GM12878 (cell line): ENCODE measurements around the gene FBXL15. TPM values are rescaled to one million over a fixed set of nuclear protein-coding genes. Genes with fewer than 3 reads are reported as not detected.

ENCODE experiments used
- GABPA ChIP-seq: IDR thresholded peaks from 2 replicates; pipeline ENCODE4 v1.6.1; 2014; ENCODE audit warnings: antibody characterized with exemption, low read depth, mild to moderate bottlenecking, inconsistent platforms
- HCFC1 ChIP-seq: fragments of 150-350 bp; IDR thresholded peaks from 2 replicates; pipeline ENCODE4 v1.6.1; 2014; ENCODE audit warnings: low read length
- HDAC2 ChIP-seq: fragments of 200-600 bp; sonication (generic); IDR thresholded peaks from 2 replicates; pipeline ENCODE4 v1.6.1; 2017
- IRF4 ChIP-seq: IDR thresholded peaks from 2 replicates; pipeline ENCODE4 v1.6.1; 2011; ENCODE audit warnings: low read depth, low read length
- RAD21 ChIP-seq: IDR thresholded peaks from 2 replicates; pipeline ENCODE4 v1.6.1; 2011; ENCODE audit warnings: mild to moderate bottlenecking, low read depth, low read length, moderate library complexity; ENCODE audit not compliant: insufficient read depth
- RELA ChIP-seq: fragments of 450-650 bp; IDR thresholded peaks from 2 replicates; pipeline ENCODE4 v1.8.0; 2014; ENCODE audit warnings: borderline replicate concordance; ENCODE audit not compliant: partially characterized antibody
- SUPT20H ChIP-seq: IDR thresholded peaks from 2 replicates; pipeline ENCODE4 v1.6.1; 2011; ENCODE audit warnings: low read depth, mild to moderate bottlenecking, low read length, moderate library complexity, borderline replicate concordance; ENCODE audit not compliant: control insufficient read depth
- USF2 ChIP-seq: IDR thresholded peaks from 2 replicates; pipeline ENCODE4 v1.6.1; 2011; ENCODE audit warnings: low read depth, low read length, improper control_type of control experiment, borderline replicate concordance
- polyA plus RNA-seq, 11 experiments: library from polyadenylated mRNA; depleted of rRNA in 4 of 11; unstranded in 6 of 11; stranded (reverse) in 5 of 11; fragments of >200 nt; fragmentation: Nextera tagmentation in 4 of 11; fragmentation: Illumina TruSeq in 1 of 11; extraction: Ambion mirVana in 4 of 11; extraction: Trizol in 1 of 11; gene quantifications; 1 replicate in 1 of 11; 2 replicates in 10 of 11; pipeline versions ENCODE4 v1.2.1 to v1.2.3, GENCODE V29; 2011 to 2016; ENCODE audit warnings: inconsistent platforms in 2 of 11, missing spikeins in 2 of 11, low read depth in 1 of 11
- total RNA-seq, 4 experiments: library from RNA; depleted of rRNA in 3 of 4; stranded (reverse); fragments of >200 nt in 3 of 4; fragmentation: Illumina TruSeq in 1 of 4; extraction: Trizol in 1 of 4; gene quantifications; 2 replicates each; pipeline versions ENCODE4 v1.2.1 to v1.2.3, GENCODE V29; 2013 to 2021
- TF ChIP-seq, protein P1 (sequence below): fragments of 150-350 bp; IDR thresholded peaks from 2 replicates; pipeline ENCODE4 v1.6.1; 2016; ENCODE audit warnings: low read depth, low read length

The FBXL15 gene
- total and polyA plus RNA-seq, 10 of the 15 experiments (the other 5 are each of a cell fraction or from before 2014, with no cell fraction given), result 0.13 to 21.3 (median 7.9) TPM

DNA sequence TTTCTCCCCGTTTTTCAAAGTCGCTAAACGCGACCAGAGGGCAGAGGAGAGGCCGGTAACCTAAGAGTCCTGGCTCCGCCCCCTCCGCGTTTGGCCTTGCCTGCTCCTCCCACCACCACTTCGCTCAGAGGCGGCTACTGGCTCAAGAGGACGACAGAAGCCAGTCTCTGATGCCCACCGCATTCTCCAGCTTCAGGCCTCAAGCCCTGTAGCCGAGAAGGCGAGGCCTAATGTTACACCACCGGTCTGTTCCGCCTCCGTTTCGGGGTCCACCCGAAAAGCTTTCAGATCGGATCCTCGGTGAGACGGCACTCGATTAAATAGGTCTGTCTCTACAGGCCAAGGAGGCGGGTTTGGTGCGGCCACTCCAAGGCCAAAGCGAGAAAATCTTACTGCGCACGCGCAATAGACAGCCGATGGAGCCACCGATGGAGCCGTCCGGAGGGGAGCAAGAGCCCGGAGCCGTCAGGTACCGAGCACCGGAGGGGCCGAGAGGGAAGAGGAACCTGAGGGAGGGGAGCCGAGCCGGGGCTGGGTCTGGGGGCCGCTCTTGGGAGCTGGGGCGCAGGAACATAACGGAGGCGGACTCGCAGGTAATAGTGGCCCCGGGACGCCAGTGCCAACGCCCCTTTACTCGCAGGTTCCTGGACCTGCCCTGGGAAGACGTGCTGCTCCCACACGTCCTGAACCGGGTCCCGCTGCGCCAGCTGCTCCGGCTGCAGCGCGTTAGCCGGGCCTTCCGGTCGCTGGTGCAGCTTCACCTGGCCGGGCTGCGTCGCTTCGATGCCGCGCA lies at the start of gene FBXL15 (continued):
- TF ChIP-seq, protein P1, sequence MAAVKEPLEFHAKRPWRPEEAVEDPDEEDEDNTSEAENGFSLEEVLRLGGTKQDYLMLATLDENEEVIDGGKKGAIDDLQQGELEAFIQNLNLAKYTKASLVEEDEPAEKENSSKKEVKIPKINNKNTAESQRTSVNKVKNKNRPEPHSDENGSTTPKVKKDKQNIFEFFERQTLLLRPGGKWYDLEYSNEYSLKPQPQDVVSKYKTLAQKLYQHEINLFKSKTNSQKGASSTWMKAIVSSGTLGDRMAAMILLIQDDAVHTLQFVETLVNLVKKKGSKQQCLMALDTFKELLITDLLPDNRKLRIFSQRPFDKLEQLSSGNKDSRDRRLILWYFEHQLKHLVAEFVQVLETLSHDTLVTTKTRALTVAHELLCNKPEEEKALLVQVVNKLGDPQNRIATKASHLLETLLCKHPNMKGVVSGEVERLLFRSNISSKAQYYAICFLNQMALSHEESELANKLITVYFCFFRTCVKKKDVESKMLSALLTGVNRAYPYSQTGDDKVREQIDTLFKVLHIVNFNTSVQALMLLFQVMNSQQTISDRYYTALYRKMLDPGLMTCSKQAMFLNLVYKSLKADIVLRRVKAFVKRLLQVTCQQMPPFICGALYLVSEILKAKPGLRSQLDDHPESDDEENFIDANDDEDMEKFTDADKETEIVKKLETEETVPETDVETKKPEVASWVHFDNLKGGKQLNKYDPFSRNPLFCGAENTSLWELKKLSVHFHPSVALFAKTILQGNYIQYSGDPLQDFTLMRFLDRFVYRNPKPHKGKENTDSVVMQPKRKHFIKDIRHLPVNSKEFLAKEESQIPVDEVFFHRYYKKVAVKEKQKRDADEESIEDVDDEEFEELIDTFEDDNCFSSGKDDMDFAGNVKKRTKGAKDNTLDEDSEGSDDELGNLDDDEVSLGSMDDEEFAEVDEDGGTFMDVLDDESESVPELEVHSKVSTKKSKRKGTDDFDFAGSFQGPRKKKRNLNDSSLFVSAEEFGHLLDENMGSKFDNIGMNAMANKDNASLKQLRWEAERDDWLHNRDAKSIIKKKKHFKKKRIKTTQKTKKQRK, result peak; percentile 44; the same call in 1 of the 2 replicates
- TF ChIP-seq HCFC1 (peak; percentile 88), GABPA (peak; percentile 90), HDAC2 (peak; percentile 68; the same call in 1 of the 2 replicates), SUPT20H (no peak), RELA (peak; percentile 78), RAD21 (no peak), IRF4 (no peak), USF2 (no peak)
